Measurements from ENCODE around the gene SLC2A13. TPM values are rescaled to one million over a fixed set of nuclear protein-coding genes. Genes with fewer than 3 reads are reported as not detected.

The SLC2A13 gene
- total and polyA plus RNA-seq, 2 donors (not counting 3 experiments of a cell fraction or from before 2014, with no cell fraction given): 1.2 to 4.9 TPM

DNA sequence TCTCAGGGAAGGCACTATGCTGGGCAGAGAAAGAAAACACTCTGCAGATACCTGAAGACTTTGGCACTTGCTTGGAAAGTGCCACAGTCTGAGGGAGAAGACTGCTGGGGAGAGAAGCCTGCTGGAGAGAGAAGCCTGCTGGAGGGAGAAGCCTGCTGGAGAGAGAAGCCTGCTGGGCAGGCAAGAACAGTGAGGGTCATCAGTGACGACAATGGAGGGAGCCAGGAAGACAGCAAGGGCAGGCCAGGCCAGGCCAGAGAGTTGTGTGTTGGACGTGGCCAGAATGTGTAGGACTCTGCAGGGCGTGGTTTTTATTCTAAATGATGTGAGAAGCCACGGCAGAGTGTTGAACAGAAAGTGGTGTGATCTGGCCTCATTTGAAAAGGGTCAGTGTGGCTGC, 301.0 kb downstream of the SLC2A13 start:
- no TSS peak for BruUV-seq (replicated peaks)
- no peak for FAIRE-seq
- Histone ChIP-seq H4K20me1 (replicated peaks; ENCODE audit: control insufficient read depth, extremely low read depth, insufficient read depth, low read length) (no peaks in the 10 kb centered on the region), H3K27ac (ENCODE audit: insufficient read depth, low read depth, low read length) (no peak overlapping the region), H3K36me3 (ENCODE audit: control insufficient read depth in 2 of 2, extremely low read depth in 1 of 2, insufficient read depth in 2 of 2, low read length in 2 of 2) (no peaks in the 10 kb centered on the region), H3K27me3 (ENCODE audit: control insufficient read depth in 2 of 2, insufficient read depth in 2 of 2, low read length in 2 of 2) (no peaks in the 10 kb centered on the region), H3K4me2 (ENCODE audit: insufficient read depth, low read length) (no peak overlapping the region), H3K4me3 (replicated peaks in 1 of 3; ENCODE audit: insufficient read depth in 1 of 3, low read depth in 1 of 3, low read length in 3 of 3) (no peak overlapping the region), H3K9me1 (replicated peaks; ENCODE audit: control insufficient read depth, extremely low read depth, insufficient read depth, low read length) (no peaks in the 10 kb centered on the region), H3K79me2 (ENCODE audit: control insufficient read depth, insufficient read depth, low read length) (no peaks in the 10 kb centered on the region), H3K9ac (replicated peaks; ENCODE audit: extremely low read depth, insufficient read depth, low read length) (no peak overlapping the region), H3K4me1 (ENCODE audit: control insufficient read depth, extremely low read depth, insufficient read depth, low read length) (no peaks in the 10 kb centered on the region), H3K9me3 (replicated peaks; ENCODE audit: control insufficient read depth, insufficient read depth, low read length) (no peaks in the 10 kb centered on the region), H2AFZ (ENCODE audit: low read depth, low read length) (no peak overlapping the region)
- ChIA-PET CTCF (no interaction called here), POLR2A (no interaction called here)
- TF ChIP-seq EZH2 (IDR thresholded peaks at IDR 0.05; ENCODE audit: borderline replicate concordance, low read depth, low read length, severe bottlenecking) (no peak), POLR2A (IDR thresholded peaks at IDR 0.05; ENCODE audit: low read depth, low read length) (no peak), GATA2 (IDR thresholded peaks at IDR 0.05; ENCODE audit: insufficient read depth, insufficient read length, low read depth, low read length) (no peak), MYC (IDR thresholded peaks at IDR 0.05; ENCODE audit: low read depth, low read length) (no peak)
- TF ChIP-seq, protein P1, sequence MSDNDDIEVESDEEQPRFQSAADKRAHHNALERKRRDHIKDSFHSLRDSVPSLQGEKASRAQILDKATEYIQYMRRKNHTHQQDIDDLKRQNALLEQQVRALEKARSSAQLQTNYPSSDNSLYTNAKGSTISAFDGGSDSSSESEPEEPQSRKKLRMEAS (IDR thresholded peaks at IDR 0.05; ENCODE audit: insufficient read depth, insufficient read length): no peak
- no peak for DNase-seq (ENCODE audit: low read depth, low spot score)
- intact Hi-C loops (cut with micrococcal nuclease) (no loop called here), dilution Hi-C loops (cut with MboI; ENCODE audit: extremely low pct_ligation_motif_present, low sequenced_read_pairs) (no loop called here)

DNA sequence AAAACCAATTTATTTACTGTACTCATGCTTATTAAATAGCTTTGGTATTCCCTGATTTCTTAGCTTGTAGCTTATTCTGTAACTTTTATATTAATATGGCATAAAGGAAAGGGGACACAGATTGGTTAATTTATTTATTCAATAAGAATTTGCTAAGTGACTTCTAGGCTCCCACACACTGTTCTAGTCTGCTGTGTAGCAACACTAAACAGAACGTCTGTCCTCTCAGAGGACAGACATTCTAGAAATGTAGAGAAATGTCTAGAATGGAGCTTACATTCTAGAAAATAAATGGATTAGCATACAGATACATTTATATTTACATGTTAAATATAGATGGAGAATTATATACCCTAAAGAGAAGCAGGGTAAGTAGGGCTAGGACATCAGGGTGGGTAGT, 301.4 kb downstream of the SLC2A13 start:
- Histone ChIP-seq H3K4me2 (ENCODE audit: insufficient read depth, low read length) (no peak overlapping the region), H3K4me1 (ENCODE audit: control insufficient read depth, extremely low read depth, insufficient read depth, low read length) (no peaks in the 10 kb centered on the region), H3K9ac (replicated peaks; ENCODE audit: extremely low read depth, insufficient read depth, low read length) (no peak overlapping the region), H3K27me3 (ENCODE audit: control insufficient read depth in 2 of 2, insufficient read depth in 2 of 2, low read length in 2 of 2) (no peaks in the 10 kb centered on the region), H3K9me1 (replicated peaks; ENCODE audit: control insufficient read depth, extremely low read depth, insufficient read depth, low read length) (no peaks in the 10 kb centered on the region), H3K4me3 (replicated peaks in 1 of 3; ENCODE audit: insufficient read depth in 1 of 3, low read depth in 1 of 3, low read length in 3 of 3) (no peak overlapping the region), H3K9me3 (replicated peaks; ENCODE audit: control insufficient read depth, insufficient read depth, low read length) (no peaks in the 10 kb centered on the region), H3K27ac (ENCODE audit: insufficient read depth, low read depth, low read length) (no peak overlapping the region), H3K36me3 (ENCODE audit: control insufficient read depth in 2 of 2, extremely low read depth in 1 of 2, insufficient read depth in 2 of 2, low read length in 2 of 2) (no peaks in the 10 kb centered on the region), H2AFZ (ENCODE audit: low read depth, low read length) (no peak overlapping the region), H4K20me1 (replicated peaks; ENCODE audit: control insufficient read depth, extremely low read depth, insufficient read depth, low read length) (no peaks in the 10 kb centered on the region), H3K79me2 (ENCODE audit: control insufficient read depth, insufficient read depth, low read length) (no peaks in the 10 kb centered on the region)
- intact Hi-C loops (cut with micrococcal nuclease) (no loop called here), dilution Hi-C loops (cut with MboI; ENCODE audit: extremely low pct_ligation_motif_present, low sequenced_read_pairs) (no loop called here)
- BruUV-seq (replicated peaks): no TSS peak
- no peak for TF ChIP-seq POLR2AphosphoS5 (IDR thresholded peaks at IDR 0.05; ENCODE audit: insufficient read depth, low read depth, low read length)
- TF ChIP-seq, protein P2, sequence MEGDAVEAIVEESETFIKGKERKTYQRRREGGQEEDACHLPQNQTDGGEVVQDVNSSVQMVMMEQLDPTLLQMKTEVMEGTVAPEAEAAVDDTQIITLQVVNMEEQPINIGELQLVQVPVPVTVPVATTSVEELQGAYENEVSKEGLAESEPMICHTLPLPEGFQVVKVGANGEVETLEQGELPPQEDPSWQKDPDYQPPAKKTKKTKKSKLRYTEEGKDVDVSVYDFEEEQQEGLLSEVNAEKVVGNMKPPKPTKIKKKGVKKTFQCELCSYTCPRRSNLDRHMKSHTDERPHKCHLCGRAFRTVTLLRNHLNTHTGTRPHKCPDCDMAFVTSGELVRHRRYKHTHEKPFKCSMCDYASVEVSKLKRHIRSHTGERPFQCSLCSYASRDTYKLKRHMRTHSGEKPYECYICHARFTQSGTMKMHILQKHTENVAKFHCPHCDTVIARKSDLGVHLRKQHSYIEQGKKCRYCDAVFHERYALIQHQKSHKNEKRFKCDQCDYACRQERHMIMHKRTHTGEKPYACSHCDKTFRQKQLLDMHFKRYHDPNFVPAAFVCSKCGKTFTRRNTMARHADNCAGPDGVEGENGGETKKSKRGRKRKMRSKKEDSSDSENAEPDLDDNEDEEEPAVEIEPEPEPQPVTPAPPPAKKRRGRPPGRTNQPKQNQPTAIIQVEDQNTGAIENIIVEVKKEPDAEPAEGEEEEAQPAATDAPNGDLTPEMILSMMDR (IDR thresholded peaks at IDR 0.05; ENCODE audit: extremely low read depth in 1 of 2, insufficient read depth in 1 of 2, low read depth in 1 of 2, low read length in 2 of 2): no peak
- TF ChIP-seq EZH2 (IDR thresholded peaks at IDR 0.05; ENCODE audit: borderline replicate concordance, low read depth, low read length, severe bottlenecking): no peak
- TF ChIP-seq MYC (IDR thresholded peaks at IDR 0.05; ENCODE audit: low read depth, low read length): no peak
- no peak for TF ChIP-seq FOS (IDR thresholded peaks at IDR 0.05; ENCODE audit: borderline replicate concordance, insufficient read depth, low read length)
- TF ChIP-seq, protein P1 (IDR thresholded peaks at IDR 0.05; ENCODE audit: insufficient read depth, insufficient read length): no peak
- no peak for TF ChIP-seq GATA2 (IDR thresholded peaks at IDR 0.05; ENCODE audit: insufficient read depth, insufficient read length, low read depth, low read length)
- TF ChIP-seq JUN (IDR thresholded peaks at IDR 0.05; ENCODE audit: borderline replicate concordance, insufficient read depth, insufficient read length, low read depth): no peak
- no peak for TF ChIP-seq POLR2A (IDR thresholded peaks at IDR 0.05; ENCODE audit: low read depth, low read length)
- FAIRE-seq (no peak), DNase-seq (ENCODE audit: low read depth, low spot score) (no peak)
- POLR2A ChIA-PET: no interaction called here
- CTCF ChIA-PET: interaction anchor here (1.2 kb wide), 1 partner anchor 12 kb away, joined by 3 read pairs; no protein-coding TSS in a partner anchor
